Measurements from ENCODE around the gene HLA-DPA1. TPM values are rescaled to one million over a fixed set of nuclear protein-coding genes. Genes with fewer than 3 reads are reported as not detected.
A peak's percentile ranks its signal among the peaks of the same experiment; 100 is the strongest.

Gene HLA-DPA1
- total RNA-seq, 5 donors from 2014 or later (not counting 1 experiment from before 2014, with no cell fraction given), result 29.6 to 68.4 (median 35.9) TPM

DNA sequence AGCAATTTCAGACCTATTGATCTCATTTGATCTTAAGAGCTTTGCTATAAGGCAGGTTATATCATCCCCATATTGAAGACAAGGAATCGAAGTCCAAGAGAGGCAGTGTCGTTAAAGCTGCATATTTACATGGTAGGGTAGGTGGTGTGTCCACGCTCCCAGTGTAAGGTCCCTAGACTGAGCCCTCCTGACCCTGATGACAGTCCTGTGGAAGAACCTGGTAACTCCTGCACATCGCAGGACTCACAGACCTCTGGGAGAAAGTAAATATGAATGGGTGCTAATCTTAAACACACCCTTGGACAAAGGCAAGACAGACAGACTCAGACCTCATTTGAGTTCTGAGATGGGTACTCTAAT lies 1.7 kb upstream of the HLA-DPA1 start:
- DNase-seq (no peak), ATAC-seq (replicated peaks in 1 of 4) (peak in 1 of 4 experiments; percentile 5)
- Mint-ChIP-seq H3K27ac (peak overlapping the region; percentile 52 to 80), H3K4me1 (peaks cover 50 to 63% (median 59%) of the 10 kb centered on the region in 3 donors), H3K27me3 (peaks cover 0 to 3% of the 10 kb centered on the region in 2 donors), H3K4me3 (peak overlapping the region; percentile 83 to 86 (median 84)), H3K9me3 (no peaks in the 10 kb centered on the region), H3K36me3 (peaks cover 6% of the 10 kb centered on the region)
- Histone ChIP-seq H3K27ac (ENCODE audit: low read length) (peak overlapping the region; percentile 83), H3K4me3 (ENCODE audit: control insufficient read depth in 1 of 2, extremely low read depth in 1 of 2, low read length in 1 of 2) (peak overlapping the region in 1 of 2 donors; percentile 81), H3K27me3 (replicated peaks in 1 of 2; ENCODE audit: control insufficient read depth in 2 of 2, extremely low read depth in 1 of 2, insufficient read depth in 2 of 2, low read length in 1 of 2) (peaks cover 0 to 2% of the 10 kb centered on the region in 2 experiments), H3K36me3 (ENCODE audit: control insufficient read depth in 2 of 2, extremely low read depth in 1 of 2, insufficient read depth in 1 of 2, low read length in 1 of 2) (no peaks in the 10 kb centered on the region), H3K4me1 (ENCODE audit: control insufficient read depth in 1 of 2, extremely low read depth in 1 of 2, insufficient read depth in 2 of 2, low read length in 2 of 2) (peaks cover 0 to 54% of the 10 kb centered on the region in 2 experiments), H3K9me3 (no peaks in the 10 kb centered on the region)
- ChIA-PET CTCF (interaction anchor here in 1 of 2 donors (0.7 to 1.4 kb wide), 10 partner anchors 15 to 236 kb away, joined by 3 to 9 read pairs (median 4); partner anchors contain the start of genes BRD2 and TAP2), POLR2A (interaction anchor here (0.6 to 1.2 kb wide), 6 partner anchors 13 to 1346 kb away, joined by 3 to 7 read pairs (median 4); no protein-coding TSS in a partner anchor)
- WGBS (ENCODE audit: insufficient coverage), result 85% methylated on average over 3 of the region's 4 CpGs

- peaks cover 14% of the 10 kb centered on the region for H3K36me3 Mint-ChIP-seq
- Histone ChIP-seq H3K4me1 (ENCODE audit: control insufficient read depth in 1 of 2, extremely low read depth in 1 of 2, insufficient read depth in 2 of 2, low read length in 2 of 2) (peaks cover 0 to 33% of the 10 kb centered on the region in 2 experiments), H3K36me3 (ENCODE audit: control insufficient read depth in 2 of 2, extremely low read depth in 1 of 2, insufficient read depth in 1 of 2, low read length in 1 of 2) (peaks cover 0 to 20% of the 10 kb centered on the region in 2 donors), H3K27ac (ENCODE audit: low read length) (peak overlapping the region; percentile 57), H3K4me3 (ENCODE audit: control insufficient read depth in 1 of 2, extremely low read depth in 1 of 2, low read length in 1 of 2) (peak overlapping the region in 1 of 2 donors; percentile 50), H3K9me3 (no peaks in the 10 kb centered on the region), H3K27me3 (replicated peaks in 1 of 2; ENCODE audit: control insufficient read depth in 2 of 2, extremely low read depth in 1 of 2, insufficient read depth in 2 of 2, low read length in 1 of 2) (peaks cover 0 to 6% of the 10 kb centered on the region in 2 experiments)
- H3K4me3 Mint-ChIP-seq, result peak overlapping the region; percentile 37 to 80 (median 76)
- DNase-seq (no peak), ATAC-seq (replicated peaks in 1 of 4) (no peak)
- WGBS (ENCODE audit: insufficient coverage), result 55% methylated on average over 5 of the region's 7 CpGs
- ChIA-PET CTCF (interaction anchor here in 1 of 2 donors (0.6 to 2.0 kb wide), 6 partner anchors 11 to 177 kb away, joined by 3 to 5 read pairs (median 3); no protein-coding TSS in a partner anchor), POLR2A (interaction anchor here in 1 of 2 donors (0.7 kb wide), 1 partner anchor 122 kb away, joined by 3 read pairs; no protein-coding TSS in a partner anchor)
- no peaks in the 10 kb centered on the region for H3K9me3 Mint-ChIP-seq
- peak overlapping the region; percentile 56 to 66 for H3K27ac Mint-ChIP-seq
- H3K27me3 Mint-ChIP-seq, result peaks cover 0 to 3% of the 10 kb centered on the region in 2 donors
- H3K4me1 Mint-ChIP-seq, result peaks cover 38 to 49% (median 46%) of the 10 kb centered on the region in 3 donors
Measured at GRCh38 chr6:33072508-33073100, 845 bp downstream of the HLA-DPA1 start.

- POLR2A ChIA-PET, result no interaction called here
- ATAC-seq (replicated peaks in 1 of 4), result no peak
- Histone ChIP-seq H3K9me3 (no peaks in the 10 kb centered on the region), H3K27ac (ENCODE audit: low read length) (no peak overlapping the region), H3K36me3 (ENCODE audit: control insufficient read depth in 2 of 2, extremely low read depth in 1 of 2, insufficient read depth in 1 of 2, low read length in 1 of 2) (peaks cover 0 to 26% of the 10 kb centered on the region in 2 donors), H3K27me3 (replicated peaks in 1 of 2; ENCODE audit: control insufficient read depth in 2 of 2, extremely low read depth in 1 of 2, insufficient read depth in 2 of 2, low read length in 1 of 2) (peaks cover 0 to 6% of the 10 kb centered on the region in 2 experiments), H3K4me3 (ENCODE audit: control insufficient read depth in 1 of 2, extremely low read depth in 1 of 2, low read length in 1 of 2) (peak overlapping the region in 1 of 2 donors; percentile 50), H3K4me1 (ENCODE audit: control insufficient read depth in 1 of 2, extremely low read depth in 1 of 2, insufficient read depth in 2 of 2, low read length in 2 of 2) (peaks cover 0 to 31% of the 10 kb centered on the region in 2 experiments)
- 57% methylated on average over 3 of the region's 6 CpGs for WGBS (ENCODE audit: insufficient coverage)
- peaks cover 32 to 41% (median 37%) of the 10 kb centered on the region in 3 donors for H3K4me1 Mint-ChIP-seq
- CTCF ChIA-PET, result interaction anchor here in 1 of 2 donors (0.9 to 2.0 kb wide), 3 partner anchors 53 to 58 kb away, joined by 3 to 5 read pairs (median 3); no protein-coding TSS in a partner anchor
- peaks cover 18% of the 10 kb centered on the region for H3K36me3 Mint-ChIP-seq
- H3K27ac Mint-ChIP-seq, result peak overlapping the region in 1 of 2 donors; percentile 48
- H3K4me3 Mint-ChIP-seq, result peak overlapping the region; percentile 37 to 80 (median 40)
- DNase-seq, result no peak
- no peaks in the 10 kb centered on the region for H3K9me3 Mint-ChIP-seq
- H3K27me3 Mint-ChIP-seq, result no peaks in the 10 kb centered on the region
Measured at GRCh38 chr6:33071569-33071968, 1.9 kb downstream of the HLA-DPA1 start.

- Mint-ChIP-seq H3K36me3 (peaks cover 18% of the 10 kb centered on the region), H3K4me1 (peaks cover 32 to 34% (median 33%) of the 10 kb centered on the region in 3 donors), H3K4me3 (no peak overlapping the region), H3K27ac (no peak overlapping the region), H3K9me3 (no peaks in the 10 kb centered on the region), H3K27me3 (no peaks in the 10 kb centered on the region)
- H3K4me1 ChIP-seq (ENCODE audit: control insufficient read depth in 1 of 2, extremely low read depth in 1 of 2, insufficient read depth in 2 of 2, low read length in 2 of 2), result peaks cover 0 to 25% of the 10 kb centered on the region in 2 experiments
- ChIA-PET POLR2A (interaction anchor here in 1 of 2 donors (0.6 kb wide), 1 partner anchor 43 kb away, joined by 5 read pairs; no protein-coding TSS in a partner anchor), CTCF (interaction anchor here in 1 of 2 donors (1.3 kb wide), 1 partner anchor 19 kb away, joined by 3 read pairs; no protein-coding TSS in a partner anchor)
- H3K9me3 ChIP-seq, result no peaks in the 10 kb centered on the region
- no peak for ATAC-seq (replicated peaks in 1 of 4)
- peaks cover 0 to 5% of the 10 kb centered on the region in 2 experiments for H3K27me3 ChIP-seq (replicated peaks in 1 of 2; ENCODE audit: control insufficient read depth in 2 of 2, extremely low read depth in 1 of 2, insufficient read depth in 2 of 2, low read length in 1 of 2)
- no CpG with 5 or more reads among the region's 2 CpGs for WGBS (ENCODE audit: insufficient coverage)
- no peak overlapping the region for H3K27ac ChIP-seq (ENCODE audit: low read length)
- no peak for DNase-seq
- H3K4me3 ChIP-seq (ENCODE audit: control insufficient read depth in 1 of 2, extremely low read depth in 1 of 2, low read length in 1 of 2), result no peak overlapping the region
- H3K36me3 ChIP-seq (ENCODE audit: control insufficient read depth in 2 of 2, extremely low read depth in 1 of 2, insufficient read depth in 1 of 2, low read length in 1 of 2), result peaks cover 0 to 29% of the 10 kb centered on the region in 2 donors
Measured at GRCh38 chr6:33070909-33071308, 2.5 kb downstream of the HLA-DPA1 start.

DNA sequence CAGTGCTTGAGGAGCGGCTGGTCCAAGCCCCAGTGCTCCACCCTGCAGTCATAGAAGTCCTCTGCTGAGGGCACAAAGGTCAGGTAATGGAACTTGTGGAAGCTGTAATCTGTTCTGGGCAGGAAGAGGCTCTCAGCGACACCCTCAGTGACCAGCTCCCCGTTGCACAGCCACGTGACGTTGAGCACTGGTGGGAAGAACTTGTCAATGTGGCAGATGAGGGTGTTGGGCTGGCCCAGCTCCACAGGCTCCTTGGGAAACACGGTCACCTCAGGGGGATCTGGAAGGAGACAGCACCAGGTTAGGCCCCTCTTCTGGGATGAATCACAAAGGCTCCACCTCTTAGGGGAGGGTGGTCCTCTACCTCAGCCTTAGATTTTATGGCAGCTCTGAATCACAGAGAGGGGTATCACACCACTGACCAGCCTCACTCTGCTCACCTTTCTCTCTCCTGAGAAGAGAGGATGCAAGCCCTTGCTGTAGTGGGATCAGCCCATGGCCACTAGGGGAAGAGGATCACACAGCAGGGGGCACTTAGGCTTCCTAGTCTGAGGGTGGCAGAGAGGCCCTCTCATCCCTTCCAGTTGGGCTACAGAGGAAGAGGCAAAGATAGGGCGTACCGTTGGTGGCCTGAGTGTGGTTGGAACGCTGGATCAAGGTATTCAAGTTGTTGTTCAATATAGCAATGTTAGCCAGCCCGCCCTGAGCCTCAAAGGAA lies 4.3 kb downstream of the HLA-DPA1 start:
- H3K27ac ChIP-seq (ENCODE audit: low read length), result no peak overlapping the region
- H3K4me3 Mint-ChIP-seq, result no peak overlapping the region
- H3K27me3 Mint-ChIP-seq, result no peaks in the 10 kb centered on the region
- H3K4me1 Mint-ChIP-seq, result peaks cover 24% of the 10 kb centered on the region in 3 donors
- peaks cover 18% of the 10 kb centered on the region for H3K36me3 Mint-ChIP-seq
- POLR2A ChIA-PET, result no interaction called here
- WGBS (ENCODE audit: insufficient coverage), result 87% methylated on average over 10 of the region's 10 CpGs
- no peak for DNase-seq
- no peak for ATAC-seq (replicated peaks in 1 of 4)
- no peak overlapping the region for H3K27ac Mint-ChIP-seq
- CTCF ChIA-PET, result no interaction called here
- peaks cover 0 to 36% of the 10 kb centered on the region in 2 donors for H3K36me3 ChIP-seq (ENCODE audit: control insufficient read depth in 2 of 2, extremely low read depth in 1 of 2, insufficient read depth in 1 of 2, low read length in 1 of 2)
- no peak overlapping the region for H3K4me3 ChIP-seq (ENCODE audit: control insufficient read depth in 1 of 2, extremely low read depth in 1 of 2, low read length in 1 of 2)
- H3K4me1 ChIP-seq (ENCODE audit: control insufficient read depth in 1 of 2, extremely low read depth in 1 of 2, insufficient read depth in 2 of 2, low read length in 2 of 2), result peaks cover 0 to 18% of the 10 kb centered on the region in 2 experiments
- no peaks in the 10 kb centered on the region for H3K9me3 ChIP-seq
- H3K9me3 Mint-ChIP-seq, result no peaks in the 10 kb centered on the region
- H3K27me3 ChIP-seq (replicated peaks in 1 of 2; ENCODE audit: control insufficient read depth in 2 of 2, extremely low read depth in 1 of 2, insufficient read depth in 2 of 2, low read length in 1 of 2), result peaks cover 0 to 4% of the 10 kb centered on the region in 2 experiments

DNA sequence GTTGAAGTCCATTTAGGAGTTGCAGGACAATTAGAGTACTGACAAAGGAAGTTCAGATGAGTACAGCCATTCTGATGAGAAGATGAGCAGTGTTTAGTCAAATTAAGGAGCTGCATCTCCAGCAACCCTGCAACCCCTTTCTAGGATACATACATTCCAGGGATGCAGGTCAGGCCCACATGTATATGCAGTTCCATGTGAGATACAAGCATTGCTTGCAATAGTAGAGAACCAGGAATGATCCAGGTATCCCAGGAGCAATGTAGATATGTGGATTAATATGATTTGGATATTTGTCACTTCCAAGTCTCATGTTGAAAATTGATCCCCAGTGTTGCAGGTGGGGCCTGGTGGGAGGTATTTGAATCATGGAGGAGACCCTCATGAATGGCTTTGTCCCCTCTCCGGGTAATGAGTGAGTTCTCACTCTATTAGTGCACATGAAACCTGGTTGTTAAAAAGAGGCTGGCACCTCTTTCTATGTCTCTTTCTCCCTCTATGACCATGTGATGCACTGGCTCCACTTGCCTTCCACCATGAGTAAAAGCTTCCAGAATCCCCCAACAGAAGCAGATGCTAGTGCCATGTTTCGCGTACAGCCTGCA lies 6.4 kb downstream of the HLA-DPA1 start:
- Histone ChIP-seq H3K9me3 (no peaks in the 10 kb centered on the region), H3K4me1 (ENCODE audit: control insufficient read depth in 1 of 2, extremely low read depth in 1 of 2, insufficient read depth in 2 of 2, low read length in 2 of 2) (peaks cover 0 to 4% of the 10 kb centered on the region in 2 experiments), H3K27ac (ENCODE audit: low read length) (no peak overlapping the region), H3K4me3 (ENCODE audit: control insufficient read depth in 1 of 2, extremely low read depth in 1 of 2, low read length in 1 of 2) (no peak overlapping the region), H3K36me3 (ENCODE audit: control insufficient read depth in 2 of 2, extremely low read depth in 1 of 2, insufficient read depth in 1 of 2, low read length in 1 of 2) (peaks cover 0 to 36% of the 10 kb centered on the region in 2 donors), H3K27me3 (replicated peaks in 1 of 2; ENCODE audit: control insufficient read depth in 2 of 2, extremely low read depth in 1 of 2, insufficient read depth in 2 of 2, low read length in 1 of 2) (peaks cover 0 to 4% of the 10 kb centered on the region in 2 experiments)
- H3K27me3 Mint-ChIP-seq, result peaks cover 0 to 4% of the 10 kb centered on the region in 2 donors
- H3K36me3 Mint-ChIP-seq, result peaks cover 18% of the 10 kb centered on the region
- H3K9me3 Mint-ChIP-seq, result no peaks in the 10 kb centered on the region
- H3K27ac Mint-ChIP-seq, result no peak overlapping the region
- no peak overlapping the region for H3K4me3 Mint-ChIP-seq
- ATAC-seq (replicated peaks in 1 of 4) (no peak), DNase-seq (no peak)
- peaks cover 9 to 11% (median 10%) of the 10 kb centered on the region in 3 donors for H3K4me1 Mint-ChIP-seq
- no CpG with 5 or more reads among the region's 3 CpGs for WGBS (ENCODE audit: insufficient coverage)
- ChIA-PET CTCF (no interaction called here), POLR2A (no interaction called here)
